LNCAP (cell line): ENCODE measurements around the gene CDC123.

Source experiments
- CTCF ChIP-seq: fragments of 450-650 bp; IDR thresholded peaks from 2 replicates; pipeline ENCODE4 v1.5.1; 2017; ENCODE audit warnings: mild to moderate bottlenecking

CDC123 gene

GRCh38 chr10:12164085-12164484 lies 31.9 kb upstream of the CDC123 start:
- no peak for TF ChIP-seq CTCF

- TF ChIP-seq CTCF = no peak
Measured at GRCh38 chr10:12165036-12165435, 31.0 kb upstream of the CDC123 start.

GRCh38 chr10:12165999-12166775 lies 29.8 kb upstream of the CDC123 start:
- no peak for TF ChIP-seq CTCF

GRCh38 chr10:12177642-12178041 lies 18.3 kb upstream of the CDC123 start:
- no peak for TF ChIP-seq CTCF

- TF ChIP-seq CTCF = no peak
Measured at GRCh38 chr10:12179606-12180170, 16.3 kb upstream of the CDC123 start.

GRCh38 chr10:12180221-12180974 lies 15.6 kb upstream of the CDC123 start:
- TF ChIP-seq CTCF = no peak

GRCh38 chr10:12181065-12181775 lies 14.8 kb upstream of the CDC123 start:
- no peak for TF ChIP-seq CTCF
